ENCODE measurements around the gene GSC. TPM values are rescaled to one million over a fixed set of nuclear protein-coding genes. Genes with fewer than 3 reads are reported as not detected.
"Not testable (repeated sequence)": the region's sequence is repeated elsewhere in the genome, so short reads cannot be mapped to it uniquely, and the experiment has no call there.

GSC gene
- total and polyA plus RNA-seq, 8 donors = not detected

- peaks cover 0 to 25% of the 10 kb centered on the region in 2 donors for H3K27me3 ChIP-seq
- no peak for DNase-seq
- no peaks in the 10 kb centered on the region for H3K9me3 ChIP-seq
- H3K4me1 ChIP-seq = no peaks in the 10 kb centered on the region
- no peak overlapping the region for H3K27ac ChIP-seq
- no peak for ATAC-seq
- intact Hi-C loops (cut with DNase I) = no loop called here
- no peaks in the 10 kb centered on the region for H3K36me3 ChIP-seq
- no peak overlapping the region for H3K4me3 ChIP-seq
- no peak for TF ChIP-seq CTCF (IDR thresholded peaks at IDR 0.05)
These were observed 19.5 kb downstream of the GSC start for GRCh38 chr14:94750371-94750770.

- intact Hi-C loops (cut with DNase I) = no loop called here
- TF ChIP-seq CTCF (IDR thresholded peaks at IDR 0.05) = peak in 1 of 2 donors; percentile 27
- Histone ChIP-seq H3K4me1 (no peaks in the 10 kb centered on the region), H3K27me3 (peaks cover 0 to 25% of the 10 kb centered on the region in 2 donors), H3K27ac (no peak overlapping the region), H3K4me3 (no peak overlapping the region), H3K9me3 (no peaks in the 10 kb centered on the region), H3K36me3 (no peaks in the 10 kb centered on the region)
- peak; percentile 55 for ATAC-seq
- DNase-seq = no peak
These were observed 21.1 kb downstream of the GSC start for GRCh38 chr14:94748667-94749347.

DNA sequence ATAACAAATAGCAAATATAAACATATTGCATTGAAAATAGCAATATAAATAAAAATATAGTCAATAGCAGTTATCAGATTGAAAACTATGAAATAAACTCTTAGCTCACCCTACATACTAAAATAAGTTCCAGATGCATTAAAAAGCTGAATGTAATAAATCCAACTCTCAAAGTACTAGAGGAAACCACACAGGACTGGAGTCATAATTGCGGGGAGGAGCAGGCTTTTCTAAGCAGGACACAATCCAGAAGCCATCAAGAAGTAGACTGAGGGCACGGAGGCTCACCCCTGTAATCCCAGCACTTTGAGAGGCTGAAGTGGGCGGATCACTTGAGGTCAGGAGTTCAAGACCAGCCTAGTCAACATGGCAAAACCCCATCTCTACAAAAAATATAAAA lies 22.2 kb downstream of the GSC start:
- DNase-seq = no peak
- no peaks in the 10 kb centered on the region for H3K9me3 ChIP-seq
- no peaks in the 10 kb centered on the region for H3K36me3 ChIP-seq
- no peak overlapping the region for H3K4me3 ChIP-seq
- no peak for ATAC-seq
- H3K27me3 ChIP-seq = peaks cover 0 to 30% of the 10 kb centered on the region in 2 donors
- H3K27ac ChIP-seq = no peak overlapping the region
- H3K4me1 ChIP-seq = no peaks in the 10 kb centered on the region
- intact Hi-C loops (cut with DNase I) = no loop called here
- no peak for TF ChIP-seq CTCF (IDR thresholded peaks at IDR 0.05)

- ATAC-seq; H3K4me1 ChIP-seq; H3K36me3 ChIP-seq; H3K9me3 ChIP-seq; H3K4me3 ChIP-seq; intact Hi-C loops (cut with DNase I); DNase-seq; H3K27ac ChIP-seq: not testable (repeated sequence)
- peaks cover 0 to 36% of the 10 kb centered on the region in 2 donors for H3K27me3 ChIP-seq
These were observed 22.8 kb downstream of the GSC start for GRCh38 chr14:94747153-94747552.

GRCh38 chr14:94746131-94746530 lies 23.8 kb downstream of the GSC start:
- H3K4me3 ChIP-seq = no peak overlapping the region
- DNase-seq = no peak
- no peaks in the 10 kb centered on the region for H3K9me3 ChIP-seq
- H3K36me3 ChIP-seq = no peaks in the 10 kb centered on the region
- no peak for ATAC-seq
- H3K27ac ChIP-seq = no peak overlapping the region
- intact Hi-C loops (cut with DNase I) = no loop called here
- TF ChIP-seq CTCF (IDR thresholded peaks at IDR 0.05) = no peak
- peaks cover 0 to 34% of the 10 kb centered on the region in 2 donors for H3K27me3 ChIP-seq
- H3K4me1 ChIP-seq = no peaks in the 10 kb centered on the region

DNA sequence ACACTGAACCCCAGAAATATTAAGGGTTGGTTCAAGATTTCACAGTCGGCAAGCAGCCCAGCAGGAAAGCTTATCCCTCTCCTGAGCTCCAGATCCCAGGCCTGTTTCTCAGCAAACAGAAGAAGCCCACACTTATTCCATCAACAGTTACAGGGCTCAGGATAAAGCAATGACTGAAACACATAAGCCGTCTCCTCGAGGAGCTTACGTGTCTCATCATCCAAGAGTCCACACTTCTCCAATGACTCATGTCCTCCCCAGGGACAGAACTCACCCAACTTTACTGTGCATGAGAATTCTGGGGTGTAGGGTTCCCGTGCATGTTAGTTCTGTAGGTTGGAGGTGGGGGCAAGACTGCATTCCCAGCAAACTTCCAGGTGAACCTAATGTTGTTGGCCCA lies 31.2 kb downstream of the GSC start:
- no peaks in the 10 kb centered on the region for H3K9me3 ChIP-seq
- peaks cover 0 to 21% of the 10 kb centered on the region in 2 donors for H3K27me3 ChIP-seq
- no peaks in the 10 kb centered on the region for H3K36me3 ChIP-seq
- intact Hi-C loops (cut with DNase I) = no loop called here
- DNase-seq (no peak), ATAC-seq (no peak)
- no peak overlapping the region for H3K27ac ChIP-seq
- no peak overlapping the region for H3K4me3 ChIP-seq
- H3K4me1 ChIP-seq = no peaks in the 10 kb centered on the region
- TF ChIP-seq CTCF (IDR thresholded peaks at IDR 0.05) = no peak

All from left lung (tissue), 10 donors.